A549 (cell line): Measurements from ENCODE around the gene MYH11. TPM values are rescaled to one million over a fixed set of nuclear protein-coding genes. Genes with fewer than 3 reads are reported as not detected.

Experiments used
- ATAC-seq, 2 experiments: fragments of 200-7000 bp in 1 of 2; fragments of >200 bp in 1 of 2; cut with Nextera tagmentation in 1 of 2; cut with Tn5 transposase in 1 of 2; 3 replicates each; pipeline versions ENCODE4 v1.8.0 to v1.9.1; 2018 to 2020; ENCODE audit warnings: mild to moderate bottlenecking in 1 of 2, moderate library complexity in 1 of 2
- CTCF ChIA-PET: fragments of 300-600 bp; sonication (Branson Sonifier 250); formaldehyde crosslinking; extraction: SDS; loops from one replicate; lab custom pipeline; 2021; ENCODE audit warnings: antibody characterized with exemption, inconsistent platforms; lab: Yijun Ruan, JAX
- POLR2A ChIA-PET: fragments of 350-600 bp; formaldehyde crosslinking; extraction: SDS; loops from one replicate; lab custom pipeline; 2021; ENCODE audit warnings: antibody characterized with exemption, inconsistent platforms; lab: Yijun Ruan, JAX
- DNase-seq, 2 experiments: peaks; one replicate each; pipeline versions ENCODE4 v3.0.0 to v3.0.0-alpha.2; 2011 to 2016; ENCODE audit warnings: low read depth in 1 of 2, low spot score in 1 of 2
- FAIRE-seq: peaks from 2 replicates; lab custom pipeline; 2011; peaks lifted over from hg19 to GRCh38; lab: Jason Lieb, UNC
- H3K27ac ChIP-seq, 2 experiments: fragments of >200 bp; sonication (Bioruptor Twin); formaldehyde crosslinking; 3 replicates each; pipeline ENCODE4 v1.5.1; 2016 to 2017
- H3K4me1 ChIP-seq: fragments of >200 bp; sonication (Bioruptor Twin); formaldehyde crosslinking; 3 replicates; pipeline ENCODE4 v1.6.1; 2016
- H3K4me2 ChIP-seq: fragments of >200 bp; sonication (Bioruptor Twin); formaldehyde crosslinking; 3 replicates; pipeline ENCODE4 v1.6.1; 2016
- H3K4me3 ChIP-seq: fragments of >200 bp; sonication (Bioruptor Twin); formaldehyde crosslinking; 3 replicates; pipeline ENCODE4 v1.5.1; 2016
- H3K9me3 ChIP-seq: fragments of >200 bp; sonication (Bioruptor Twin); formaldehyde crosslinking; 3 replicates; pipeline ENCODE4 v1.6.1; 2016
- BCL3 ChIP-seq: fragments of >200 bp; sonication (Bioruptor Twin); formaldehyde crosslinking; IDR thresholded peaks from 3 replicates; pipeline ENCODE4 v1.6.1; 2016
- CBX2 ChIP-seq: fragments of 200-600 bp; sonication (generic); IDR thresholded peaks from 2 replicates; pipeline ENCODE4 v1.6.1; 2016; ENCODE audit warnings: low read depth, mild to moderate bottlenecking, borderline replicate concordance
- EHF ChIP-seq: fragments of 250-450 bp; sonication (Bioruptor Pico); IDR thresholded peaks from 2 replicates; pipeline ENCODE4 v1.5.0; 2020; ENCODE audit warnings: mild to moderate bottlenecking
- FOSB ChIP-seq: fragments of 250-450 bp; sonication (Bioruptor Pico); IDR thresholded peaks from 2 replicates; pipeline ENCODE4 v1.5.0; 2020; ENCODE audit warnings: mild to moderate bottlenecking, moderate library complexity
- FOSL2 ChIP-seq, 2 experiments: fragments of 450-650 bp in 1 of 2; fragments of >200 bp in 1 of 2; sonication (Bioruptor Twin) in 1 of 2; formaldehyde crosslinking; IDR thresholded peaks; 2 replicates each; pipeline versions ENCODE4 v1.5.0 to v1.6.1; 2016 to 2020; ENCODE audit warnings: mild to moderate bottlenecking in 1 of 2, moderate library complexity in 1 of 2
- FOXS1 ChIP-seq: fragments of 250-450 bp; sonication (Bioruptor Pico); IDR thresholded peaks from 2 replicates; pipeline ENCODE4 v1.5.0; 2020; ENCODE audit warnings: mild to moderate bottlenecking, moderate library complexity
- HDAC2 ChIP-seq: fragments of 200-600 bp; sonication (generic); IDR thresholded peaks from 2 replicates; pipeline ENCODE4 v1.6.1; 2016
- HMGXB4 ChIP-seq: fragments of 250-450 bp; sonication (Bioruptor Pico); IDR thresholded peaks from 2 replicates; pipeline ENCODE4 v1.5.0; 2021; ENCODE audit warnings: mild to moderate bottlenecking, moderate library complexity, borderline replicate concordance
- HOXB13 ChIP-seq: fragments of 250-450 bp; sonication (Bioruptor Pico); IDR thresholded peaks from 2 replicates; pipeline ENCODE4 v1.5.0; 2020; ENCODE audit warnings: low read depth, mild to moderate bottlenecking, moderate library complexity
- JUN ChIP-seq, 2 experiments: fragments of >200 bp; sonication (Bioruptor Twin); formaldehyde crosslinking; IDR thresholded peaks; 2 replicates in 1 of 2; 3 replicates in 1 of 2; pipeline ENCODE4 v1.6.1; 2016 to 2017
- MAFK ChIP-seq: fragments of 450-650 bp; IDR thresholded peaks from 2 replicates; pipeline ENCODE4 v1.6.1; 2014; ENCODE audit not compliant: partially characterized antibody
- MYC ChIP-seq: IDR thresholded peaks from 2 replicates; pipeline ENCODE4 v1.6.1; 2012; ENCODE audit warnings: mild to moderate bottlenecking, inconsistent platforms, low read length, improper control_type of control experiment, borderline replicate concordance
- PHF8 ChIP-seq: fragments of 200-600 bp; sonication (generic); IDR thresholded peaks from 2 replicates; pipeline ENCODE4 v1.6.1; 2016; ENCODE audit warnings: low read depth, mild to moderate bottlenecking, antibody characterized with exemption, moderate library complexity, borderline replicate concordance
- POLR2A ChIP-seq: IDR thresholded peaks from 2 replicates; pipeline ENCODE4 v1.6.1; 2012; ENCODE audit warnings: mild to moderate bottlenecking, low read length
- POLR2AphosphoS2 ChIP-seq: conservative IDR thresholded peaks from 2 replicates; pipeline ENCODE4 v1.6.1; 2012; ENCODE audit warnings: low read length, improper control_type of control experiment, inconsistent platforms
- RAD21 ChIP-seq, 2 experiments: fragments of >200 bp in 1 of 2; sonication (Bioruptor Twin) in 1 of 2; formaldehyde crosslinking in 1 of 2; IDR thresholded peaks in 1 of 2; conservative IDR thresholded peaks in 1 of 2; 2 replicates in 1 of 2; 3 replicates in 1 of 2; pipeline ENCODE4 v1.6.1; 2012 to 2018; ENCODE audit warnings: inconsistent platforms in 1 of 2
- REST ChIP-seq: fragments of 200-600 bp; sonication (generic); IDR thresholded peaks from 2 replicates; pipeline ENCODE4 v1.6.1; 2016; ENCODE audit warnings: antibody characterized with exemption, mild to moderate bottlenecking, moderate library complexity
- RFX5 ChIP-seq: fragments of 450-650 bp; IDR thresholded peaks from 2 replicates; pipeline ENCODE4 v1.7.1; 2014; ENCODE audit warnings: antibody characterized with exemption, mild to moderate bottlenecking, moderate library complexity
- SMC3 ChIP-seq: fragments of >200 bp; sonication (Bioruptor Twin); formaldehyde crosslinking; IDR thresholded peaks from 3 replicates; pipeline ENCODE4 v1.6.1; 2018; ENCODE audit warnings: inconsistent platforms
- USF2 ChIP-seq: fragments of 450-650 bp; IDR thresholded peaks from 2 replicates; pipeline ENCODE4 v1.6.1; 2014; ENCODE audit warnings: antibody characterized with exemption
- ZC3H11A ChIP-seq: fragments of 450-650 bp; IDR thresholded peaks from 2 replicates; pipeline ENCODE4 v1.6.1; 2014; ENCODE audit warnings: antibody characterized with exemption, mild to moderate bottlenecking
- WGBS: methylation state at CpG from one replicate; pipeline ENCODE4 v1.1.6; 2017; ENCODE audit errors: missing lambda C conversion rate; 5-methylcytosine and 5-hydroxymethylcytosine counted together
- polyA plus RNA-seq, 4 experiments: library from polyadenylated mRNA; depleted of rRNA in 3 of 4; stranded (reverse); fragments of >200 nt; fragmentation: RNase III in 1 of 4; extraction: RNeasy Plus Mini Kit Qiagen cat#74134 plus additional on column Dnase treatment in 1 of 4; gene quantifications; 2 replicates in 3 of 4; 3 replicates in 1 of 4; pipeline ENCODE4 v1.2.3, GENCODE V29; 2011 to 2017

MYH11 gene
- polyA plus RNA-seq, 2 of the 4 experiments (the other 2 are of a cell fraction) = 0.03 to 0.09 TPM

GRCh38 chr16:15903960-15904359 is 47.1 kb upstream of the MYH11 start:
- POLR2A ChIA-PET = no interaction called here
- CTCF ChIA-PET = interaction anchor here (1.1 to 1.8 kb wide), 2 partner anchors 11 to 29 kb away, joined by 3 to 6 read pairs; no protein-coding TSS in a partner anchor
- FAIRE-seq (no peak), ATAC-seq (no peak), DNase-seq (no peak)
- 0 out of 6 replicates have a peak overlapping the region, but pooled peaks of 1 of the 2 experiments have one; percentile 38 for H3K27ac ChIP-seq
- H3K4me2 ChIP-seq = no peak overlapping the region
- TF ChIP-seq ZC3H11A (peak; percentile 31; the same call in 1 of the 2 replicates), JUN (IDR thresholded peaks at IDR 0.05) (no peak)
- H3K4me3 ChIP-seq = no peak overlapping the region
- H3K4me1 ChIP-seq = peaks cover 29% of the 10 kb centered on the region
- 92% methylated on average over 5 of the region's 5 CpGs for WGBS
- no peaks in the 10 kb centered on the region for H3K9me3 ChIP-seq

GRCh38 chr16:15900901-15901500 is 44.2 kb upstream of the MYH11 start:
- peaks cover 50% of the 10 kb centered on the region for H3K4me1 ChIP-seq
- no peak for ATAC-seq
- no peak for FAIRE-seq

More at GRCh38 chr16:15900901-15901500, 44.2 kb upstream of the MYH11 start:
- H3K27ac ChIP-seq = peak overlapping the region; percentile 90 to 91
- DNase-seq = no peak
- POLR2A ChIA-PET = interaction anchor here (0.6 kb wide), 1 partner anchor 49 kb away, joined by 3 read pairs; no protein-coding TSS in a partner anchor
- 65% methylated on average over 6 of the region's 6 CpGs for WGBS
- H3K9me3 ChIP-seq = no peaks in the 10 kb centered on the region
- CTCF ChIA-PET = interaction anchor here (1.1 to 2.8 kb wide), 4 partner anchors 19 to 26 kb away, joined by 3 to 12 read pairs (median 4); no protein-coding TSS in a partner anchor
- H3K4me3 ChIP-seq = no peak overlapping the region
- TF ChIP-seq MAFK (peak; percentile 8), RFX5 (no peak), EHF (CRISPR knock-in tag) (no peak), POLR2A (no peak), USF2 (peak; percentile 32; the same call in 1 of the 2 replicates), RAD21 (conservative IDR thresholded peaks at IDR 0.05 in 1 of 2, IDR thresholded peaks at IDR 0.05 in 1 of 2) (no peak), BCL3 (no peak), SMC3 (no peak), FOSB (no peak), CBX2 (no peak), MYC (no peak), PHF8 (no peak), REST (no peak), HOXB13 (CRISPR knock-in tag) (no peak), FOSL2 (IDR thresholded peaks at IDR 0.05) (no peak), FOSL2 (CRISPR knock-in tag; IDR thresholded peaks at IDR 0.05) (0 out of 2 replicates have a peak, but pooled peaks have one; percentile 20), ZC3H11A (no peak), HDAC2 (no peak), POLR2AphosphoS2 (no peak), HMGXB4 (no peak), FOXS1 (CRISPR knock-in tag) (no peak)
- peak overlapping the region; percentile 66 for H3K4me2 ChIP-seq
